Lower lobe of right lung (tissue), 2 donors: ENCODE measurements around the gene SSU72. TPM values are rescaled to one million over a fixed set of nuclear protein-coding genes. Genes with fewer than 3 reads are reported as not detected.
"Not testable (repeated sequence)": the region's sequence is repeated elsewhere in the genome, so short reads cannot be mapped to it uniquely, and the experiment has no call there.

Source experiments
- ATAC-seq, 2 donors: fragments of 200-7000 bp; cut with Tn5 transposase; one replicate each; pipeline ENCODE4 v1.9.1; 2020 to 2022; ENCODE audit warnings: mild to moderate bottlenecking in 2 of 2, moderate library complexity in 2 of 2
- DNase-seq: peaks from one replicate; pipeline ENCODE4 v3.0.0-alpha.2; 2020
- H3K27ac ChIP-seq: fragments of 200-600 bp; one replicate; pipeline ENCODE4 v1.8.0; 2022
- H3K27me3 ChIP-seq: fragments of 200-600 bp; one replicate; pipeline ENCODE4 v1.8.0; 2022; ENCODE audit warnings: low read depth
- H3K36me3 ChIP-seq: fragments of 200-600 bp; one replicate; pipeline ENCODE4 v1.8.0; 2022; ENCODE audit warnings: mild to moderate bottlenecking
- H3K4me1 ChIP-seq: fragments of 200-600 bp; one replicate; pipeline ENCODE4 v1.8.0; 2022
- H3K4me3 ChIP-seq: fragments of 200-600 bp; one replicate; pipeline ENCODE4 v1.8.0; 2022; ENCODE audit warnings: mild to moderate bottlenecking
- H3K9me3 ChIP-seq: fragments of 200-600 bp; one replicate; pipeline ENCODE4 v1.8.0; 2022
- CTCF ChIP-seq: fragments of 200-600 bp; IDR thresholded peaks from one replicate; pipeline ENCODE4 v1.8.0; 2022; ENCODE audit warnings: antibody characterized with exemption, mild to moderate bottlenecking
- intact Hi-C: fragments of 100-400 bp; cut with DNase I; formaldehyde crosslinking; loops from one replicate; pipeline ENCODE4 v1.11.0; 2022
- total RNA-seq: library from RNA; stranded (reverse); fragmentation: NEBNext Ultra II Directional; extraction: Animal tissue kit (Norgen Biotek cat#: 25700); gene quantifications from one replicate; pipeline ENCODE4 v1.2.1, GENCODE V29; 2021
- donor health status: DM: no; HTN: yes; CAD: no; lungs with severe emphysema.

The SSU72 gene
- total RNA-seq, 1 donor from 2014 or later: 123 TPM

DNA sequence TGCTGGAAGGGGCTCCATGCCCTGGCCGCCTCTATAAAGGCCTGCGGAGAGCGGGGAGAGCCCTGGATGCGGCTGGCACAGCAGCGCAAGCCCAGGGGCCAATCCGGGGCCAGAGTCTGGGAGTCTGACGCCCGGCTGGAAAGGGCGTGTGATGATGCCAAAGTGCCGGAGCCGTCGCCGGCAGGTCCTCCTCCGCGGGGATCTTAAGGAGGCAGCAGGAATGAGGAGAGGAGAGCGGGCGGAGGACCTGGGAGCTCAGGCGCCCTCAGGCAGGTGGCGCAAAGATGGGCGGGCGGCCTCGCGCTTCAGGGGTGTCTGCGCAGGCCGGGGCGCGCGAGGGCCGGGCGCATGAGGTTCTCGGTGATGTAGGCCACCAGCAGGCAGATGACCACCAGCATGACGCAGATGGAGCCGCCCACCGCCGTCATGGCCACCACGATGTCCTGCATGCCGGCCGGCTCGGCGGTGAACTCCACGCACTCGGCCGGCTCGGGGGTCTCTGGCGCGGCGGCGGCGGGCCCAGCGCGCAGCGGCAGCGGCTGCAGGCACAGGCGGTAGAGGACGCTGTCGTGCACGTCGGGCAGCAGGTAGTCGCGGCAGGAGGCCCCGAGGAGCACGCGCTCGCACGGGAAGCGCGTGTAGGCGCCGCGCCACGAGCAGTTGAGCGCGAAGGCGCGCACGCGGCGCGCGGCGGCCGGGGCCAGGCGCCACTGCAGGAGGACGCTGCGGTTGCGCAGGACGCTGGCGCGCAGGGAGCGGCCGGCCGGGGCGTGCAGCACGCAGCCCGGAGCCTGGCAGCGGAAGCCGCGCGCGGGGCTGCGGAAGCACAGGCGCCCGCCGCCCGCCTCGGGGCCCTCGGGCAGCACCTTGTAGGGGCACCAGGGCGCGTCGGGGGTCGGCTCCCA, 24.6 kb upstream of the SSU72 start:
- peaks cover 16% of the 10 kb centered on the region for H3K4me1 ChIP-seq
- peak; percentile 66 for DNase-seq
- peak; percentile 41 to 45 for ATAC-seq

DNA sequence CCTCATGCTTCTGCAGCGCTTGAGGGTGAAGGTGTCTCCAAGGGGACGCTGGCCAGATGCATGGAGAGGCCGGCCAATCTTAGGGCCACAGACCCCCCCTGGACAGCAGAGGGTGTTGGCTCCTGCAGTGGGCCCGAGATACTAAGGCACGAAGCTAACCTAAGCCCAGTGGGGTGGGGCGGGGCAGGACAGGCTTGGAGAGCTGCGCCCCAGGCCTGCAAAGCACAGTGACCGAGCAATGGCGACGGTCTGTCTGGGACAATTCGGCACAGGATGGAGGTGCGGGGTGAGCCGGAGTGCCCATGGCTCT, 24.0 kb upstream of the SSU72 start:
- ATAC-seq: no peak
- Histone ChIP-seq H3K27me3 (peaks cover 28% of the 10 kb centered on the region), H3K9me3 (no peaks in the 10 kb centered on the region), H3K4me3 (no peak overlapping the region), H3K27ac (no peak overlapping the region), H3K36me3 (no peaks in the 10 kb centered on the region), H3K4me1 (peaks cover 16% of the 10 kb centered on the region)
- DNase-seq: no peak
- intact Hi-C loops: no loop called here
- TF ChIP-seq CTCF: no peak

More for the DNA sequence above, 24.6 kb upstream of the SSU72 start:
- H3K4me3 ChIP-seq: peak overlapping the region; percentile 42
- no peaks in the 10 kb centered on the region for H3K9me3 ChIP-seq
- peaks cover 28% of the 10 kb centered on the region for H3K27me3 ChIP-seq
- intact Hi-C loops: no loop called here
- peak; percentile 12 for TF ChIP-seq CTCF
- H3K27ac ChIP-seq: no peak overlapping the region
- H3K36me3 ChIP-seq: no peaks in the 10 kb centered on the region

DNA sequence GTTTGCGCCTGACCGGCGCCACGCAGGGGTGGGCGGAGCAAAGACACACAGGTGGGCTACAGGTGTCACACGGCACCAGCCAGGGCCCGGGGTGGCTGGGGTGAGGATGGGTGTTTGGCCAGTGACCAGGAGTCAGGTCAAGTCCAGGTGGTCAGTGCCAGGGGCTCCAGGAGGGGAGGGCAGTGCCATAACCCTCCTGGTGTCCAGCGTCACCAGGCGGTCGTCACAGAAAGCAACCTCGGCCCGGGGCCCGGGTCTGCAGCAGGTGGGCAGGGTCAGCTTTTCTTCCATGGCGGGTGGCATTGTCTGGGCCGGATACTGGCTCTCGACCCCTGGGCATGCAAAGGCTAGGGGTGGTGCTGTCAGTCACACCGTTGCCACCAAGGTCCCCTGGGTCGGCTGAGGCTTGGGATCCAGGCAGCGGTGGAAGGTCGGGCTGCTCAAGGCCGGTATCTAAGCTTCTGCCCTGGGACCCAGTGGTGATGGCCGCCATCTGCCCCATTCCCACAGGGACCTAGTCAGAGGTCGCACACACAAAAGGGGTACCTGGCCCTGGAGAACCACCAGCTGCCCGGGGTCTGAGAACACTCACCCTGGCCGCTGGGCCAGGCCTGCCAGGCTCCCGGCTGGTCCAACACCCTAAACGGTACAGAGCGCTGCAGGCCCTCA, 23.5 kb upstream of the SSU72 start:
- Histone ChIP-seq H3K4me3 (no peak overlapping the region), H3K4me1 (peaks cover 16% of the 10 kb centered on the region), H3K9me3 (no peaks in the 10 kb centered on the region), H3K27ac (no peak overlapping the region), H3K36me3 (no peaks in the 10 kb centered on the region), H3K27me3 (peaks cover 28% of the 10 kb centered on the region)
- intact Hi-C loops: no loop called here
- DNase-seq: no peak
- no peak for TF ChIP-seq CTCF
- ATAC-seq: no peak

DNA sequence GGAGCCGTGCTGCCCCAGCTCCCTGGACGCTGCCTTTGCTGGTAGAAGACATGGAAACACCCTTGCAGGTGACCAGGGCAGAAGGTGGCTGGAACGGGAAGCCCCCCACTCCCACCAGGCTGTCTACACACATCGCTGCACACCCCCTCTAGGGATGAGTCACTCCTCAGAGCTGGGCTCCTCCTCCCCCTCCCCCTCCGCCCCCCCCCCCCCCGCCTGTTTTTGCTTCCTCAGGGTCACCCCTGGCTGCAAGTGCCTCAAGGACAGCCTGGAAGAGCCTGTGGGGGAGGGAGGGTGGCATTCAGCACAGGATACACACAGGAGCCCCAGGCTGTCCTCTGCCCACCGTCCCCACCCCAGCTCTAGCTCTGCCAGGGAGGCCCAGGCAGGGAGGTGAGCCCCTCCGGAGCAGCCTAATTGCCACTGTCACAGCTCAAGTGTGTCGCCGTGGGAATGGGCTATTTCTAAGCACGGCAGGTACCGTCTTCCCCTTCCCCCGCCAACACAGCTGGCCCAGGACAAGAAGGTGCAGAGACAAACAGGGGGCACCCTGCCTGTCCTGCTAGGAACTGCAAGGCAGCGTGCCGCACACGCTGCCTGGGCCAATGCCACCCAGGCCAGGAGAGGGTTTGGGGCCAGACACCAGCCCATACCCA, 22.7 kb upstream of the SSU72 start:
- Histone ChIP-seq H3K4me1 (peaks cover 16% of the 10 kb centered on the region), H3K27ac (no peak overlapping the region), H3K9me3 (no peaks in the 10 kb centered on the region), H3K36me3 (no peaks in the 10 kb centered on the region), H3K27me3 (peaks cover 28% of the 10 kb centered on the region), H3K4me3 (no peak overlapping the region)
- TF ChIP-seq CTCF: peak; percentile 21
- ATAC-seq (peak in 1 of 2 donors; percentile 20), DNase-seq (no peak)
- intact Hi-C loops: no loop called here

DNA sequence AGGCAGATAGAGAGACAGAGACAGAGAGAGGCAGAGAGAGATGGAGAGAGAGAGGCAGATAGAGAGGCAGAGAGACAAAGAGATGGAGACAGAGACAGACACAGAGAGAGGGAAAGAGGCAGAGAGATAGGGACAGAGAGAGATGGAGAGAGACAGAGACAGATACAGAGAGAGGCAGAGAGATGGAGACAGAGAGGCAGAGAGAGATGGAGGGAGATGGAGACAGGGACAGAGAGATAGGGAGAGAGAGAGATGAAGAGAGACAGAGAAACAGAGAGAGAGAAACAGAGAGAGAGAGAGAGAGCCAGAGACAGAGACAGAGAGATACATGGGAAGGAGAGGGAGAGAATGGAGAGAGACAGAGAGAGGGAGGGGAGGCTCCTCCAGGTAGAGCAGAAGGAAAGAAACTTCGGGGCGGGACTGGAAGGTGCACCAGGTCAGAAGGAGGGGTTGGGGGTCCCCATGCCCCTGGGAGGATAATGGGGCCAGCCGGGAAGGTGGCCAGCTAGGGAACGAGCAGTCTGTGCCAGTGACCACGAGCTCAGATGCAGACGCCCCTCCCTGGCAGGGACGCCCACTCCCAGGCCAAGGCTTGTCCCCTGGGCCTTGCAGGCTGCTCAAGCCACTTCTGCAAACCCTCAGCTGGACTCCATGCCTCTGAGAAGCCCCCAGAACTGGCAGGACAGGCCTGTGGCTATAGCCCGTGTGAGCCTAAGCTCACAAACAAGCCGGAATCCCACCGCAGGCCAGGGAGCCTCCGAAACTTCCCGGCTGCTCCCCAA, 22.0 kb upstream of the SSU72 start:
- H3K4me3 ChIP-seq: no peak overlapping the region
- no peaks in the 10 kb centered on the region for H3K36me3 ChIP-seq
- ATAC-seq: no peak
- no peak for TF ChIP-seq CTCF
- DNase-seq: no peak
- H3K4me1 ChIP-seq: peaks cover 16% of the 10 kb centered on the region
- H3K27me3 ChIP-seq: peaks cover 28% of the 10 kb centered on the region
- H3K9me3 ChIP-seq: no peaks in the 10 kb centered on the region
- no peak overlapping the region for H3K27ac ChIP-seq
- intact Hi-C loops: no loop called here

GRCh38 chr1:1595341-1595740, 20.7 kb upstream of the SSU72 start:
- intact Hi-C loops, ATAC-seq: not testable (repeated sequence)

More at GRCh38 chr1:1595341-1595740, 20.7 kb upstream of the SSU72 start:
- H3K4me1 ChIP-seq, DNase-seq, H3K36me3 ChIP-seq, H3K9me3 ChIP-seq, H3K27ac ChIP-seq, H3K4me3 ChIP-seq: not testable (repeated sequence)
- peaks cover 26% of the 10 kb centered on the region for H3K27me3 ChIP-seq
